Pancreas (tissue), 10 donors: Measurements from ENCODE around the gene IGSF21. TPM values are rescaled to one million over a fixed set of nuclear protein-coding genes. Genes with fewer than 3 reads are reported as not detected.

Source experiments
- ATAC-seq, 4 donors: fragments of 200-7000 bp; cut with Tn5 transposase; one replicate each; pipeline versions ENCODE4 v1.8.0 to v1.9.1; 2020; ENCODE audit warnings: mild to moderate bottlenecking in 4 of 4, moderate library complexity in 4 of 4
- DNase-seq, 6 donors: peaks; one replicate each; pipeline ENCODE4 v3.0.0-alpha.2; 2020
- FAIRE-seq: peaks from 2 replicates; lab custom pipeline; 2012; peaks lifted over from hg19 to GRCh38; lab: Jason Lieb, UNC
- H3K27ac ChIP-seq, 4 donors: fragments of 200-600 bp; sonication (generic); 1 replicate in 3 of 4; 2 replicates in 1 of 4; pipeline versions ENCODE4 v1.5.0 to v1.8.0; 2020
- H3K27me3 ChIP-seq, 4 donors: fragments of 200-600 bp; one replicate each; pipeline ENCODE4 v1.8.0; 2021
- H3K36me3 ChIP-seq, 3 donors: fragments of 200-600 bp; sonication (generic) in 1 of 3; one replicate each; pipeline versions ENCODE4 v1.5.0 to v1.8.0; 2020 to 2021
- H3K4me1 ChIP-seq, 3 donors: fragments of 200-600 bp; one replicate each; pipeline ENCODE4 v1.8.0; 2021
- H3K4me3 ChIP-seq, 4 donors: fragments of 200-600 bp; sonication (generic) in 2 of 4; one replicate each; pipeline versions ENCODE4 v1.5.0 to v1.8.0; 2020 to 2021
- H3K9me3 ChIP-seq, 4 donors: fragments of 200-600 bp; one replicate each; pipeline ENCODE4 v1.8.0; 2021
- whole genome bisulfite sequencing, 2 donors: extraction: QIAGEN DNeasy Blood & Tissue Kit; methylation state at CpG; one replicate each; pipeline ENCODE4 v1.1.7; 2013; 5-methylcytosine and 5-hydroxymethylcytosine counted together
- intact Hi-C, 3 donors: fragments of 100-400 bp; cut with DNase I; formaldehyde crosslinking; loops; one replicate each; pipeline versions ENCODE4 v1.11.1 to v1.14.2; 2022
- polyA plus RNA-seq, 2 donors: library from polyadenylated mRNA; stranded (reverse); fragments of 200-250 nt; gene quantifications; one replicate each; pipeline ENCODE4 v1.2.3, GENCODE V29; 2013
- total RNA-seq, 6 donors: library from RNA; stranded (reverse); fragmentation: NEBNext Ultra II Directional in 4 of 6; extraction: Animal tissue kit (Norgen Biotek cat#: 25700) in 4 of 6; gene quantifications; one replicate each; pipeline versions ENCODE4 v1.2.1 to v1.2.4, GENCODE V29; 2021 to 2023
- TF ChIP-seq, protein P1 (sequence below), 4 donors: fragments of 200-600 bp; sonication (generic) in 3 of 4; IDR thresholded peaks; one replicate each; pipeline versions ENCODE4 v1.5.0 to v1.8.0; 2021; ENCODE audit warnings: antibody characterized with exemption in 4 of 4
- donor health status: healthy with polysubstance abuse.
- donor health status: DM: no; HTN: no; CAD: no; lungs with moderate emphysema.
- donor health status: DM: no; HTN: no; CAD: no.
- donor health status: control.
- donor health status: control.
- donor health status: Bipolar disorder and iron deficiency.
- donor health status: DM: yes; HTN: yes; CAD: no.
- donor health status: DM: no; HTN: no; CAD: no.
- donor health status: DM: no; HTN: no; CAD: no.
- donor health status: DM: yes; HTN: yes; CAD: no.

IGSF21 gene
- total and polyA plus RNA-seq, 8 donors: 0.28 to 1.3 (median 0.92) TPM; not detected in 1

DNA sequence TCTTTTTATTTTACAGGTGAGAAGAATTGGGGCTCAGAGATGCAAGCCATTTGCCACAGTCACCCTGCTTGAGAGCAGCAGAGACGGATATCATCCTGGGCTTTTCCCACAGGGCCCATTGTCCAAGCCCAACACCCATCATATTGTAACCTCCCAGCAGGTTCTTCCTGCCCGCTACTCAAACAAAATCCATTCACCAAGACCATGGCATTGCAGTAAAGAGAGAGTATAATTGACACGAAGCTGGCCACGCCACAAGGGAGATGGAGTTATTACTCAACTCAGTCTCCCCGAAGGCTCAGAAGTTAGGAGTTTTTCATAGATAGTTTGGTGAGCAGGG, 312.2 kb downstream of the IGSF21 start:
- TF ChIP-seq, protein P1, sequence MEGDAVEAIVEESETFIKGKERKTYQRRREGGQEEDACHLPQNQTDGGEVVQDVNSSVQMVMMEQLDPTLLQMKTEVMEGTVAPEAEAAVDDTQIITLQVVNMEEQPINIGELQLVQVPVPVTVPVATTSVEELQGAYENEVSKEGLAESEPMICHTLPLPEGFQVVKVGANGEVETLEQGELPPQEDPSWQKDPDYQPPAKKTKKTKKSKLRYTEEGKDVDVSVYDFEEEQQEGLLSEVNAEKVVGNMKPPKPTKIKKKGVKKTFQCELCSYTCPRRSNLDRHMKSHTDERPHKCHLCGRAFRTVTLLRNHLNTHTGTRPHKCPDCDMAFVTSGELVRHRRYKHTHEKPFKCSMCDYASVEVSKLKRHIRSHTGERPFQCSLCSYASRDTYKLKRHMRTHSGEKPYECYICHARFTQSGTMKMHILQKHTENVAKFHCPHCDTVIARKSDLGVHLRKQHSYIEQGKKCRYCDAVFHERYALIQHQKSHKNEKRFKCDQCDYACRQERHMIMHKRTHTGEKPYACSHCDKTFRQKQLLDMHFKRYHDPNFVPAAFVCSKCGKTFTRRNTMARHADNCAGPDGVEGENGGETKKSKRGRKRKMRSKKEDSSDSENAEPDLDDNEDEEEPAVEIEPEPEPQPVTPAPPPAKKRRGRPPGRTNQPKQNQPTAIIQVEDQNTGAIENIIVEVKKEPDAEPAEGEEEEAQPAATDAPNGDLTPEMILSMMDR (IDR thresholded peaks at IDR 0.05): no peak
- Histone ChIP-seq H3K4me1 (no peaks in the 10 kb centered on the region), H3K27me3 (no peaks in the 10 kb centered on the region), H3K4me3 (no peak overlapping the region), H3K9me3 (no peaks in the 10 kb centered on the region), H3K36me3 (no peaks in the 10 kb centered on the region), H3K27ac (no peak overlapping the region)
- no peak for FAIRE-seq
- no peak for DNase-seq
- ATAC-seq: no peak
- 85 to 88% methylated on average over 5 of the region's 5 CpGs for WGBS, 2 donors
- intact Hi-C loops: no loop called here

GRCh38 chr1:18422076-18422777, 314.6 kb downstream of the IGSF21 start:
- Histone ChIP-seq H3K4me1 (no peaks in the 10 kb centered on the region), H3K27me3 (no peaks in the 10 kb centered on the region), H3K27ac (no peak overlapping the region), H3K4me3 (no peak overlapping the region), H3K9me3 (no peaks in the 10 kb centered on the region), H3K36me3 (no peaks in the 10 kb centered on the region)
- no peak for DNase-seq
- intact Hi-C loops: no loop called here
- no peak for ATAC-seq
- FAIRE-seq: no peak
- 71 to 80% methylated on average over 15 of the region's 15 CpGs for WGBS, 2 donors
- TF ChIP-seq, protein P1 (IDR thresholded peaks at IDR 0.05): no peak

DNA sequence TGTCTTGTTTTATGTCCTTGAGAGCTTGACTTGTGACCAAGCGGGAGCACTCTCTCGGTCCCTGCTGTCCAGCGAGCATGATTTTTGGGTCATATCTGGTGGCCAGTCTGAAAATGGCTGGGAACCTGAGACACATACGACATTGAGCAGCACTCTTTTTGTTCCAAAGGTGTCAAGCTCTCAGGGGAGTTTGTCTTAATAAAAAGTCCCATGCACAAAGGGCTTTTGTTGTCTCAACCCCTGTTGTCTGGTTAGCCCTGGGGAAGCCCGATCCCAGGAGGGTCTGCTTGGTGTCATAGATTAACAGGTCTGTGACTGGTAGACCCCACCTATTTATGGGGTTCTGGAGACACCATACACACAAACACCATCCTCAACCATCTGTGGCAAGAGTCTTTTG, 315.4 kb downstream of the IGSF21 start:
- ATAC-seq: no peak
- Histone ChIP-seq H3K9me3 (no peaks in the 10 kb centered on the region), H3K4me1 (no peaks in the 10 kb centered on the region), H3K27ac (no peak overlapping the region), H3K36me3 (no peaks in the 10 kb centered on the region), H3K27me3 (no peaks in the 10 kb centered on the region), H3K4me3 (no peak overlapping the region)
- DNase-seq: no peak
- 70 to 74% methylated on average over 5 of the region's 5 CpGs for WGBS, 2 donors
- TF ChIP-seq, protein P1 (IDR thresholded peaks at IDR 0.05): no peak
- no peak for FAIRE-seq
- intact Hi-C loops: no loop called here

GRCh38 chr1:18426580-18426979, 319.0 kb downstream of the IGSF21 start:
- TF ChIP-seq, protein P1 (IDR thresholded peaks at IDR 0.05): no peak
- no peak overlapping the region for H3K27ac ChIP-seq
- no peak for DNase-seq
- no peaks in the 10 kb centered on the region for H3K36me3 ChIP-seq
- no peak overlapping the region for H3K4me3 ChIP-seq
- 82 to 90% methylated on average over 1 of the region's 1 CpG for WGBS, 2 donors
- no peaks in the 10 kb centered on the region for H3K4me1 ChIP-seq
- FAIRE-seq: no peak
- no peak for ATAC-seq
- intact Hi-C loops: no loop called here
- no peaks in the 10 kb centered on the region for H3K9me3 ChIP-seq
- no peaks in the 10 kb centered on the region for H3K27me3 ChIP-seq
